ENCODE data around the gene MED20.

The MED20 gene

DNA sequence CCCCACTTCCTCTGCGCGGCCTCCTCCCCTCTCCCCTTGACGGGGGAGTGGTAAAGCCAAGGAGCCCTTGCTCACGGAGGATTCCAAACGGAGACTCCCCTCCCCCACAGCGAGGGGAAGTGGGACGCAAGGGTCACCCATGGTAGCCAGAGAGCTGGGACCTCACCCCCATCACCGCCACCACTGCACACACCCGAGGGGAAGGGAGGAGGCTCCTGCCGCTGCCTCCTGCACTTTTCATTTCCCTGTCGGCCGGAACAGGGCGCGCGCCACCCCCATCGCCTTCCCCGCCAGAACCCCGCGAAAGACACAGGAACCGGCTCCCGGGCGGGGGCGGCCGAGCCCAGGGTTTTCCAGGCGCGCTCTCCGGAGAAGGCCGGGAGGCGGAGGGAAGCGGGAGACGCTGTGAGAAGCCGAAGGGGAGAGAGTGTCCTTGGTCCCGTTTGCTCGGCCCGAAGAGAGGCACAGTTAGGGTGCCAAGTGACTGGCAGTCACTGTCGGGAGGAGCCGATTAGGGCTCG lies 19.9 kb upstream of the MED20 start:
- no peaks in the 10 kb centered on the region for H3K27me3 ChIP-seq (ENCODE audit: insufficient read depth, poor library complexity, severe bottlenecking)
- H3K9me3 ChIP-seq (ENCODE audit: severe bottlenecking): no peaks in the 10 kb centered on the region
- peak overlapping the region; percentile 85 for H3K27ac ChIP-seq (ENCODE audit: poor library complexity, severe bottlenecking)
- H3K36me3 ChIP-seq (ENCODE audit: low read depth): peaks cover 22% of the 10 kb centered on the region
- TF ChIP-seq, protein P1, sequence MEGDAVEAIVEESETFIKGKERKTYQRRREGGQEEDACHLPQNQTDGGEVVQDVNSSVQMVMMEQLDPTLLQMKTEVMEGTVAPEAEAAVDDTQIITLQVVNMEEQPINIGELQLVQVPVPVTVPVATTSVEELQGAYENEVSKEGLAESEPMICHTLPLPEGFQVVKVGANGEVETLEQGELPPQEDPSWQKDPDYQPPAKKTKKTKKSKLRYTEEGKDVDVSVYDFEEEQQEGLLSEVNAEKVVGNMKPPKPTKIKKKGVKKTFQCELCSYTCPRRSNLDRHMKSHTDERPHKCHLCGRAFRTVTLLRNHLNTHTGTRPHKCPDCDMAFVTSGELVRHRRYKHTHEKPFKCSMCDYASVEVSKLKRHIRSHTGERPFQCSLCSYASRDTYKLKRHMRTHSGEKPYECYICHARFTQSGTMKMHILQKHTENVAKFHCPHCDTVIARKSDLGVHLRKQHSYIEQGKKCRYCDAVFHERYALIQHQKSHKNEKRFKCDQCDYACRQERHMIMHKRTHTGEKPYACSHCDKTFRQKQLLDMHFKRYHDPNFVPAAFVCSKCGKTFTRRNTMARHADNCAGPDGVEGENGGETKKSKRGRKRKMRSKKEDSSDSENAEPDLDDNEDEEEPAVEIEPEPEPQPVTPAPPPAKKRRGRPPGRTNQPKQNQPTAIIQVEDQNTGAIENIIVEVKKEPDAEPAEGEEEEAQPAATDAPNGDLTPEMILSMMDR (IDR thresholded peaks at IDR 0.05; ENCODE audit: poor library complexity, severe bottlenecking): no peak
- peak overlapping the region; percentile 88 for H3K4me3 ChIP-seq (ENCODE audit: severe bottlenecking)
- 0 out of 3 replicates have a peak, but pooled peaks have one; percentile 1 for ATAC-seq (ENCODE audit: low read depth)
- no peak for DNase-seq (ENCODE audit: low spot score)
- H3K4me1 ChIP-seq (ENCODE audit: insufficient read depth, poor library complexity, severe bottlenecking): peaks cover 16% of the 10 kb centered on the region

DNA sequence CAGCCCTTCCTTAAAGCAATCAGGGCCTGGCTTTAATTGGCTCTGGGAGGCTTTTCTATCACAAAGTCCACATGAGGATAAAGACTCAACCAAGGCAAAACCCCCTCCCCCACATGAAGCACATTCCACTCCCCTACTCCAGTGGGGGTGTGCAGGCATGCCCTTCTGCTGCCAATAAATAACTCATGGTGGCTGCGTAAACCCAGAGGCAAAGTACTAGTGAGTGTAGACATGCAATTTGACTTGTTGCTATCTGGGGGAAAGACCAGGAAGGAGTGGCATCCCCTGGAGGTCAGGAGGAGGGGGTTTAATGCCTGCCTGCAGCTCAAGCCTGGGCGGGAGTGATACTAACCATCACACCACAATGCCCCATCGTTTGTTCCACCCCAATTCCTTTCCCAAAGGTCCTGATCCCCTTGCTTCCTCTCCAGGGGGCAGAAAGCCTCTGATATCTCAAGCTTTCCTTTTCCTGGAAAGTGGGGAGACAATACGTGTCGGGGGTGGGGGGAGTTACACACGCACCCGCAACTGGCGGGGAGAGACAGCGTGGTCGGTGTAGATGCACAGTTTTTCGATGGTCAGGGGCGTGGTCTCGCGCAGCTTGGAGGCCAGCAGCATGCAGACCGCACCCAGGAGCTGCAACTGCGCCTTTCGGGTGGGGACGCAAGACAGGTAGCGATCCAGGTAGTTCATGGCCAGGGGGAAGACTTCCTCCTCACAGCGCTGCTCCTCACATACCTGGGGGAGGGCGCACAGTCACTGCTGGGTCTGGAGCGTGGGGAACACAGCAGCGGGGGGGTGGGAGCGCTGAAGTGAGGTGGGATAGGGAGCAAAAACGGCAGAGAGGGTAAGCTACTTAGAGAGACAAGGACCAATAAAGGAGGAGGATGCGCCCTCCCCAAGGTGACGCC lies 19.2 kb upstream of the MED20 start:
- no peak for DNase-seq (ENCODE audit: low spot score)
- H3K4me1 ChIP-seq (ENCODE audit: insufficient read depth, poor library complexity, severe bottlenecking): peaks cover 16% of the 10 kb centered on the region
- H3K36me3 ChIP-seq (ENCODE audit: low read depth): peaks cover 30% of the 10 kb centered on the region
- H3K27me3 ChIP-seq (ENCODE audit: insufficient read depth, poor library complexity, severe bottlenecking): no peaks in the 10 kb centered on the region
- no peaks in the 10 kb centered on the region for H3K9me3 ChIP-seq (ENCODE audit: severe bottlenecking)
- ATAC-seq (ENCODE audit: low read depth): peak; percentile 9; the same call in 2 of the 3 replicates
- H3K4me3 ChIP-seq (ENCODE audit: severe bottlenecking): peak overlapping the region; percentile 88
- TF ChIP-seq, protein P1 (IDR thresholded peaks at IDR 0.05; ENCODE audit: poor library complexity, severe bottlenecking): no peak
- peak overlapping the region; percentile 85 for H3K27ac ChIP-seq (ENCODE audit: poor library complexity, severe bottlenecking)

- TF ChIP-seq, protein P1 (IDR thresholded peaks at IDR 0.05; ENCODE audit: poor library complexity, severe bottlenecking): no peak
- peak overlapping the region; percentile 85 for H3K27ac ChIP-seq (ENCODE audit: poor library complexity, severe bottlenecking)
- peaks cover 38% of the 10 kb centered on the region for H3K36me3 ChIP-seq (ENCODE audit: low read depth)
- no peaks in the 10 kb centered on the region for H3K27me3 ChIP-seq (ENCODE audit: insufficient read depth, poor library complexity, severe bottlenecking)
- peaks cover 16% of the 10 kb centered on the region for H3K4me1 ChIP-seq (ENCODE audit: insufficient read depth, poor library complexity, severe bottlenecking)
- H3K9me3 ChIP-seq (ENCODE audit: severe bottlenecking): no peaks in the 10 kb centered on the region
- H3K4me3 ChIP-seq (ENCODE audit: severe bottlenecking): no peak overlapping the region
- ATAC-seq (ENCODE audit: low read depth) (0 out of 3 replicates have a peak, but pooled peaks have one; percentile 0), DNase-seq (ENCODE audit: low spot score) (no peak)
Observed at GRCh38 chr6:41939176-41939847, 18.4 kb upstream of the MED20 start.

GRCh38 chr6:41938590-41939175 lies 17.7 kb upstream of the MED20 start:
- peaks cover 16% of the 10 kb centered on the region for H3K4me1 ChIP-seq (ENCODE audit: insufficient read depth, poor library complexity, severe bottlenecking)
- H3K27ac ChIP-seq (ENCODE audit: poor library complexity, severe bottlenecking): peak overlapping the region; percentile 85
- H3K27me3 ChIP-seq (ENCODE audit: insufficient read depth, poor library complexity, severe bottlenecking): no peaks in the 10 kb centered on the region
- no peak overlapping the region for H3K4me3 ChIP-seq (ENCODE audit: severe bottlenecking)
- DNase-seq (ENCODE audit: low spot score) (no peak), ATAC-seq (ENCODE audit: low read depth) (no peak)
- H3K9me3 ChIP-seq (ENCODE audit: severe bottlenecking): no peaks in the 10 kb centered on the region
- peaks cover 44% of the 10 kb centered on the region for H3K36me3 ChIP-seq (ENCODE audit: low read depth)
- TF ChIP-seq, protein P1 (IDR thresholded peaks at IDR 0.05; ENCODE audit: poor library complexity, severe bottlenecking): no peak

All from RWPE2 (cell line).